T-helper 2 cell treated with Interferon-gamma antibody and Interleukin-4, amounts not matched to agents 100 ng/mL and 5 ng/mL, for 36 hours (primary cell): ENCODE measurements around the gene ITK. TPM values are rescaled to one million over a fixed set of nuclear protein-coding genes. Genes with fewer than 3 reads are reported as not detected.

Experiments used
- intact Hi-C: fragments of 100-400 bp; cut with micrococcal nuclease; formaldehyde crosslinking; loops from one replicate; pipeline ENCODE4 v1.15.1; 2023
- total RNA-seq: library from RNA; stranded (reverse); gene quantifications from 2 replicates; pipeline ENCODE4 v1.2.3, GENCODE V29; 2022

ITK gene
- total RNA-seq, 1 donor from 2014 or later = 197 TPM

DNA sequence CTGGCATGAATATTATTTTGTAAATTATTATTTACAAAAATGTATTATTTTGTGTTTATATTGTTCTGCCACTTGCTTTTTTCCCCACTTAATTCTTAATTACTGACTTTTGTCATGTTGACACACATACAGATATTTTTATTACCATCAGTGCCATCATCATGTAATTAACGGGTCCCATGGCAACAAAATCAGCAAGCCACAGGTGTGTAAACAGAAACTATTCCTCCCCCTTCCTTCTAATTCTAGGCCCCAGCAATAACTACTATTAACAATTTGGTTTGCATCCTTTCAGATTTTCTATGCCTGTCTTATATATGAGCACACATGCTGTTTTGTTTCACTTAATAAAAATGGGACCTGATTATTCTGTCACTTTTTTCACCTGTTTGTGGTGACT lies 114.6 kb downstream of the ITK start:
- intact Hi-C loops = no loop called here

DNA sequence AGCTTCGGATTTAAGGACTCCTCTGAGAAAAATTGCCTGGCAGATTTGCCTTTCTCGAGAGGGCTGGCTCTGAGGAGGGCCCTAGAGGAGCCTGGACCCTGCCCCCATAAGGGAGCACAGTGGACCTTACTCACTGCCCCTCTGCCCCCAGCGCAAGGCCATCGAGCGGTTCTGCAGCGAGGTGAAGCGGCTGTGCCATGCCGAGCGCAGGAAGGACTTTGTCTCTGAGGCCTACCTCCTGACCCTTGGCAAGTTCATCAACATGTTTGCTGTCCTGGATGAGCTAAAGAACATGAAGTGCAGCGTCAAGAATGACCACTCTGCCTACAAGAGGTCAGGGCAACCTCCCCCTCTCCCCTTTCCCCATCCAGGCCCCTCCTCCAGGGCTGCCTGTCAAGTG lies 119.9 kb downstream of the ITK start:
- intact Hi-C loops = no loop called here

DNA sequence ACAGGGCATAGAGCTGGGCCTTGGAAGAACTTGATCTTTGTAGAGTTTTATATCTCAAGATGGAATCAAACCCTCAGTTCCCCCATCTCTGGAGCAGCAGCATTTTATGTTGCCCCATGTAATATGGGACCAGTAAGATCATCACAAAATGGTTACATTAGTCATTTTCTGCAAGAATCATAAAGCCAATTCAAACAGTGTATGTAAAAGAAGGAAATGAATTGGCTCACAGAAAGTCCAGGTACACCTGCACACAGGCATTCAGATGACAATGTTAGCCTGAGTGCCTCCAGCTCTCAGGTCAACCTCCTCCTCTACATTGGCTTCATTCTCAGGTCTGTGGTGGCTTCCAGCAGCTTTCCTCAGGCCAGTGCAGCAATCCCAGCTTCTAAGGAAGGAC lies 120.4 kb downstream of the ITK start:
- intact Hi-C loops = no loop called here

DNA sequence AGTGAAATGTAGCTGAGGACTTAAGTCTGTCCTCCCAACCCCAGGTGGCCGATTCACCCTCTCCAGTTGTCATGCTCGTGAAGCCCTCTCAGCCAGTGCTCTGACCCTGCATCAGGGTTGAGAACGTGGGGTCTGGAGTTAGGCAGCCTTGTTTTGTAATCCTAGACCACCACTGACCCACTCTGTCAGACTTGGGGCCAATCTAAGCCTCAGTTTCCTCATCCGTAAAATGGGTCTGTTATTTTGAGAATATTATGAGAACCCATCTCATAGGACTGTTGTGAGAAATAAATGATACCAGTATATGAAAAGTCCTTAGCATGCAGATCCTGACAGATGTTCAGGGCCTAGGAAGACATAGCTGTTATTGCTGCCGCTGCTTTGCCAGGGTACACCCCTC lies 122.4 kb downstream of the ITK start:
- intact Hi-C loops = no loop called here

GRCh38 chr5:157303667-157304327 lies 123.2 kb downstream of the ITK start:
- intact Hi-C loops = loop anchor here (1.0 kb wide), 1 partner anchor 9 kb away; no protein-coding TSS in a partner anchor

Other genes starting within 250 kb of the ITK start
- gene TIMD4, start 217.6 kb upstream of the ITK start, total RNA-seq = 1.1 and 1.6 TPM in 2 replicates
- gene HAVCR1, start 121.7 kb upstream of the ITK start, total RNA-seq = 1.7 and 2.2 TPM in 2 replicates
- gene HAVCR2, start 71.8 kb upstream of the ITK start, total RNA-seq = 44.5 and 45.9 TPM in 2 replicates
- 12.6 and 13.8 TPM in 2 replicates for gene MED7, start 38.0 kb upstream of the ITK start, total RNA-seq
- gene GARIN3, start 14.6 kb upstream of the ITK start, total RNA-seq = not detected in 2 replicates
- gene CYFIP2, start 85.3 kb downstream of the ITK start, total RNA-seq = 379 and 383 TPM in 2 replicates